ENCODE results near the gene COTL1. TPM values are rescaled to one million over a fixed set of nuclear protein-coding genes. Genes with fewer than 3 reads are reported as not detected.
"Not testable (repeated sequence)": the region's sequence is repeated elsewhere in the genome, so short reads cannot be mapped to it uniquely, and the experiment has no call there.

The COTL1 gene
- total RNA-seq, 1 donor, result 528 TPM

- no peaks in the 10 kb centered on the region for H3K27me3 ChIP-seq (ENCODE audit: insufficient read depth, low read length)
- H3K9me3 ChIP-seq (ENCODE audit: low read depth, low read length), result no peaks in the 10 kb centered on the region
- peaks cover 11% of the 10 kb centered on the region for H3K4me1 ChIP-seq (ENCODE audit: insufficient read depth, low read length)
- no peak overlapping the region for H3K4me3 ChIP-seq (ENCODE audit: low read length)
Measured at GRCh38 chr16:84535851-84536250, 82.0 kb downstream of the COTL1 start.

GRCh38 chr16:84535408-84535807 is 82.5 kb downstream of the COTL1 start:
- Histone ChIP-seq H3K9me3 (ENCODE audit: low read depth, low read length) (no peaks in the 10 kb centered on the region), H3K27me3 (ENCODE audit: insufficient read depth, low read length) (no peaks in the 10 kb centered on the region)

GRCh38 chr16:84534815-84535214 is 83.1 kb downstream of the COTL1 start:
- Histone ChIP-seq H3K4me1 (ENCODE audit: insufficient read depth, low read length) (peaks cover 11% of the 10 kb centered on the region), H3K4me3 (ENCODE audit: low read length) (no peak overlapping the region), H3K27me3 (ENCODE audit: insufficient read depth, low read length) (no peaks in the 10 kb centered on the region)

More at GRCh38 chr16:84535408-84535807, 82.5 kb downstream of the COTL1 start:
- H3K4me1 ChIP-seq (ENCODE audit: insufficient read depth, low read length), result peaks cover 11% of the 10 kb centered on the region
- no peak overlapping the region for H3K4me3 ChIP-seq (ENCODE audit: low read length)

GRCh38 chr16:84532855-84533486 is 84.9 kb downstream of the COTL1 start:
- Histone ChIP-seq H3K4me1 (ENCODE audit: insufficient read depth, low read length) (peaks cover 22% of the 10 kb centered on the region), H3K9me3 (ENCODE audit: low read depth, low read length) (no peaks in the 10 kb centered on the region), H3K4me3 (ENCODE audit: low read length) (no peak overlapping the region), H3K27me3 (ENCODE audit: insufficient read depth, low read length) (no peaks in the 10 kb centered on the region)

More at GRCh38 chr16:84534815-84535214, 83.1 kb downstream of the COTL1 start:
- H3K9me3 ChIP-seq (ENCODE audit: low read depth, low read length), result no peaks in the 10 kb centered on the region

GRCh38 chr16:84532291-84532724 is 85.6 kb downstream of the COTL1 start:
- Histone ChIP-seq H3K9me3 (ENCODE audit: low read depth, low read length) (no peaks in the 10 kb centered on the region), H3K4me1 (ENCODE audit: insufficient read depth, low read length) (peaks cover 29% of the 10 kb centered on the region), H3K4me3 (ENCODE audit: low read length) (no peak overlapping the region), H3K27me3 (ENCODE audit: insufficient read depth, low read length) (no peaks in the 10 kb centered on the region)

GRCh38 chr16:84531671-84532111 is 86.2 kb downstream of the COTL1 start:
- no peaks in the 10 kb centered on the region for H3K9me3 ChIP-seq (ENCODE audit: low read depth, low read length)
- H3K4me1 ChIP-seq (ENCODE audit: insufficient read depth, low read length), result peaks cover 35% of the 10 kb centered on the region
- H3K27me3 ChIP-seq (ENCODE audit: insufficient read depth, low read length), result no peaks in the 10 kb centered on the region

GRCh38 chr16:84530590-84530989 is 87.3 kb downstream of the COTL1 start:
- H3K4me3 ChIP-seq (ENCODE audit: low read length), result no peak overlapping the region
- H3K27me3 ChIP-seq (ENCODE audit: insufficient read depth, low read length), result no peaks in the 10 kb centered on the region
- H3K9me3 ChIP-seq (ENCODE audit: low read depth, low read length), result no peaks in the 10 kb centered on the region
- peaks cover 38% of the 10 kb centered on the region for H3K4me1 ChIP-seq (ENCODE audit: insufficient read depth, low read length)

More at GRCh38 chr16:84531671-84532111, 86.2 kb downstream of the COTL1 start:
- H3K4me3 ChIP-seq (ENCODE audit: low read length), result no peak overlapping the region

GRCh38 chr16:84529607-84530006 is 88.3 kb downstream of the COTL1 start:
- H3K4me1 ChIP-seq (ENCODE audit: insufficient read depth, low read length), result peaks cover 38% of the 10 kb centered on the region
- no peaks in the 10 kb centered on the region for H3K9me3 ChIP-seq (ENCODE audit: low read depth, low read length)
- no peak overlapping the region for H3K4me3 ChIP-seq (ENCODE audit: low read length)
- H3K27me3 ChIP-seq (ENCODE audit: insufficient read depth, low read length), result no peaks in the 10 kb centered on the region

- H3K9me3 ChIP-seq (ENCODE audit: low read depth, low read length), result no peaks in the 10 kb centered on the region
- H3K4me1 ChIP-seq (ENCODE audit: insufficient read depth, low read length), result peaks cover 38% of the 10 kb centered on the region
- H3K4me3 ChIP-seq (ENCODE audit: low read length), result no peak overlapping the region
Measured at GRCh38 chr16:84528322-84528721, 89.6 kb downstream of the COTL1 start.

GRCh38 chr16:84527532-84528269 is 90.2 kb downstream of the COTL1 start:
- Histone ChIP-seq H3K4me1 (ENCODE audit: insufficient read depth, low read length) (peaks cover 33% of the 10 kb centered on the region), H3K27me3 (ENCODE audit: insufficient read depth, low read length) (no peaks in the 10 kb centered on the region), H3K4me3 (ENCODE audit: low read length) (no peak overlapping the region), H3K9me3 (ENCODE audit: low read depth, low read length) (no peaks in the 10 kb centered on the region)

More at GRCh38 chr16:84528322-84528721, 89.6 kb downstream of the COTL1 start:
- no peaks in the 10 kb centered on the region for H3K27me3 ChIP-seq (ENCODE audit: insufficient read depth, low read length)

- Histone ChIP-seq H3K4me3 (ENCODE audit: low read length) (no peak overlapping the region), H3K27me3 (ENCODE audit: insufficient read depth, low read length) (no peaks in the 10 kb centered on the region), H3K9me3 (ENCODE audit: low read depth, low read length) (no peaks in the 10 kb centered on the region)
Measured at GRCh38 chr16:84526794-84527531, 90.9 kb downstream of the COTL1 start.

GRCh38 chr16:84524941-84525581 is 92.8 kb downstream of the COTL1 start:
- not testable (repeated sequence) for H3K9me3 ChIP-seq (ENCODE audit: low read depth, low read length)
- H3K4me1 ChIP-seq (ENCODE audit: insufficient read depth, low read length), result peaks cover 27% of the 10 kb centered on the region

More at GRCh38 chr16:84526794-84527531, 90.9 kb downstream of the COTL1 start:
- peaks cover 27% of the 10 kb centered on the region for H3K4me1 ChIP-seq (ENCODE audit: insufficient read depth, low read length)

GRCh38 chr16:84524346-84524920 is 93.4 kb downstream of the COTL1 start:
- Histone ChIP-seq H3K27me3 (ENCODE audit: insufficient read depth, low read length) (no peaks in the 10 kb centered on the region), H3K4me1 (ENCODE audit: insufficient read depth, low read length) (peaks cover 32% of the 10 kb centered on the region), H3K9me3 (ENCODE audit: low read depth, low read length) (no peaks in the 10 kb centered on the region), H3K4me3 (ENCODE audit: low read length) (no peak overlapping the region)

More at GRCh38 chr16:84524941-84525581, 92.8 kb downstream of the COTL1 start:
- not testable (repeated sequence) for H3K4me3 ChIP-seq (ENCODE audit: low read length); H3K27me3 ChIP-seq (ENCODE audit: insufficient read depth, low read length)

- H3K9me3 ChIP-seq (ENCODE audit: low read depth, low read length), result no peaks in the 10 kb centered on the region
- H3K4me1 ChIP-seq (ENCODE audit: insufficient read depth, low read length), result peaks cover 15% of the 10 kb centered on the region
- no peaks in the 10 kb centered on the region for H3K27me3 ChIP-seq (ENCODE audit: insufficient read depth, low read length)
- no peak overlapping the region for H3K4me3 ChIP-seq (ENCODE audit: low read length)
Measured at GRCh38 chr16:84521497-84521770, 96.4 kb downstream of the COTL1 start.
